SK-N-MC (cell line): ENCODE results near the gene ROCK1.

Experiments used
- EZH2 ChIP-seq: fragments of 200-600 bp; sonication (generic); IDR thresholded peaks from one replicate; pipeline ENCODE4 v1.6.1; 2017; ENCODE audit warnings: antibody characterized with exemption
- FOXP2 ChIP-seq: optimal IDR thresholded peaks from 2 replicates; pipeline ENCODE3; 2011; ENCODE audit warnings: mild to moderate bottlenecking, moderate library complexity; ENCODE audit not compliant: insufficient read depth; ENCODE audit errors: extremely low read length, control extremely low read depth
- POLR2AphosphoS5 ChIP-seq: IDR thresholded peaks from 2 replicates; pipeline ENCODE4 v1.6.1; 2012; ENCODE audit warnings: mild to moderate bottlenecking, low read depth, low read length, borderline replicate concordance

GRCh38 chr18:21069468-21069867 lies 42.1 kb downstream of the ROCK1 start:
- TF ChIP-seq POLR2AphosphoS5, result no peak
- no peak for TF ChIP-seq EZH2
- TF ChIP-seq FOXP2, result no peak
